IMR-90 (cell line): ENCODE results near the gene TP53BP2. TPM values are rescaled to one million over a fixed set of nuclear protein-coding genes. Genes with fewer than 3 reads are reported as not detected.

ENCODE experiments used
- ATAC-seq: fragments of 200-7000 bp; cut with Tn5 transposase; 2 replicates; pipeline ENCODE4 v1.9.1; 2020; ENCODE audit warnings: low read depth, mild to moderate bottlenecking, moderate library complexity
- Bru-seq: library from RNA; stranded (reverse); fragments of 400-500 nt; gene quantifications from one replicate; lab custom pipeline; 2021; lab: Mats Ljungman, UMichigan
- BruChase-seq, 2 experiments: library from RNA; stranded (reverse); fragments of 400-500 nt; gene quantifications; one replicate each; lab custom pipeline; 2021; lab: Mats Ljungman, UMichigan
- BruUV-seq: library from RNA; stranded (reverse); fragments of 400-500 nt; replicated peaks from 2 replicates; lab custom pipeline; 2021; lab: Mats Ljungman, UMichigan
- CTCF ChIA-PET: fragments of 300-600 bp; formaldehyde crosslinking; extraction: SDS; loops from one replicate; lab custom pipeline; 2021; ENCODE audit warnings: antibody characterized with exemption; lab: Yijun Ruan, JAX
- POLR2A ChIA-PET: fragments of 300-600 bp; sonication (Branson Sonifier 250); formaldehyde crosslinking; loops from one replicate; lab custom pipeline; 2022; ENCODE audit warnings: antibody characterized with exemption; ENCODE audit not compliant: unreplicated experiment; lab: Charles Lee
- DNase-seq: peaks from one replicate; pipeline ENCODE4 v3.0.0; 2013
- H2AFZ ChIP-seq: replicated peaks from 2 replicates; pipeline ENCODE3; 2013; ENCODE audit warnings: low read length, mild to moderate bottlenecking; ENCODE audit not compliant: poor library complexity
- H2AK5ac ChIP-seq: 2 replicates; pipeline ENCODE4 v1.6.1; 2013; ENCODE audit warnings: low read depth, low read length, inconsistent platforms
- H2AK9ac ChIP-seq: replicated peaks from 2 replicates; pipeline ENCODE3; 2013; ENCODE audit warnings: mild to moderate bottlenecking, low read depth, low read length, moderate library complexity; ENCODE audit not compliant: poor library complexity
- H2BK120ac ChIP-seq: 2 replicates; pipeline ENCODE4 v1.6.1; 2013; ENCODE audit warnings: low read depth, low read length, inconsistent platforms
- H2BK15ac ChIP-seq: 3 replicates; pipeline ENCODE4 v1.6.1; 2013; ENCODE audit warnings: low read depth, low read length, inconsistent platforms
- H2BK20ac ChIP-seq: 2 replicates; pipeline ENCODE4 v1.6.1; 2013; ENCODE audit warnings: low read depth, mild to moderate bottlenecking, inconsistent platforms, low read length, moderate library complexity
- H2BK5ac ChIP-seq: 2 replicates; pipeline ENCODE4 v1.6.1; 2013; ENCODE audit warnings: mild to moderate bottlenecking, low read depth, low read length, inconsistent platforms; ENCODE audit not compliant: poor library complexity, severe bottlenecking
- H3K14ac ChIP-seq: replicated peaks from 2 replicates; pipeline ENCODE4 v1.6.1; 2013; ENCODE audit warnings: low read depth, low read length, inconsistent platforms
- H3K18ac ChIP-seq: 2 replicates; pipeline ENCODE4 v1.6.1; 2013; ENCODE audit warnings: low read depth, low read length, control low read depth
- H3K23ac ChIP-seq: 2 replicates; pipeline ENCODE4 v1.6.1; 2013; ENCODE audit warnings: low read depth, low read length, inconsistent platforms
- H3K27ac ChIP-seq: 2 replicates; pipeline ENCODE4 v1.5.1; 2013; ENCODE audit warnings: mild to moderate bottlenecking, control low read depth, low read length; ENCODE audit not compliant: insufficient read depth
- H3K27me3 ChIP-seq: 2 replicates; pipeline ENCODE4 v1.6.1; 2013; ENCODE audit warnings: low read length; ENCODE audit not compliant: control insufficient read depth, insufficient read depth
- H3K36me3 ChIP-seq: 2 replicates; pipeline ENCODE4 v1.6.1; 2013; ENCODE audit warnings: low read length, mixed read lengths; ENCODE audit not compliant: control insufficient read depth, insufficient read depth
- H3K4ac ChIP-seq: 2 replicates; pipeline ENCODE4 v1.6.1; 2013; ENCODE audit warnings: low read depth, low read length, inconsistent platforms
- H3K4me1 ChIP-seq: 2 replicates; pipeline ENCODE4 v1.6.1; 2013; ENCODE audit warnings: low read length, mixed read lengths; ENCODE audit not compliant: control insufficient read depth, insufficient read depth
- H3K4me2 ChIP-seq: 2 replicates; pipeline ENCODE4 v1.6.1; 2013; ENCODE audit warnings: low read depth, mild to moderate bottlenecking, control low read depth, low read length, moderate library complexity
- H3K4me3 ChIP-seq: 2 replicates; pipeline ENCODE4 v1.5.1; 2013; ENCODE audit warnings: low read depth, mild to moderate bottlenecking, control low read depth, low read length, moderate library complexity; ENCODE audit not compliant: insufficient read depth
- H3K56ac ChIP-seq: 2 replicates; pipeline ENCODE4 v1.6.1; 2013; ENCODE audit warnings: low read length, inconsistent platforms; ENCODE audit not compliant: insufficient read depth; ENCODE audit errors: extremely low read depth
- H3K79me1 ChIP-seq, 2 experiments: 2 replicates each; pipeline ENCODE4 v1.6.1; 2013; ENCODE audit warnings: low read length in 2 of 2, inconsistent platforms in 1 of 2, low read depth in 1 of 2
- H3K9ac ChIP-seq: 2 replicates; pipeline ENCODE4 v1.6.1; 2013; ENCODE audit warnings: low read depth, low read length, control low read depth
- H3K9me1 ChIP-seq: 2 replicates; pipeline ENCODE4 v1.6.1; 2013; ENCODE audit warnings: low read length, inconsistent platforms; ENCODE audit not compliant: insufficient read depth
- H3K9me3 ChIP-seq: 2 replicates; pipeline ENCODE4 v1.6.1; 2013; ENCODE audit warnings: low read length; ENCODE audit not compliant: control insufficient read depth, insufficient read depth
- H4K20me1 ChIP-seq: 2 replicates; pipeline ENCODE4 v1.6.1; 2013; ENCODE audit warnings: low read length, inconsistent platforms; ENCODE audit not compliant: insufficient read depth
- H4K5ac ChIP-seq: 2 replicates; pipeline ENCODE4 v1.6.1; 2013; ENCODE audit warnings: mild to moderate bottlenecking, low read depth, low read length, control low read depth
- H4K8ac ChIP-seq, 2 experiments: 2 replicates each; pipeline ENCODE4 v1.6.1; 2013; ENCODE audit warnings: low read depth in 2 of 2, low read length in 2 of 2, control low read depth in 1 of 2, inconsistent platforms in 1 of 2
- H4K91ac ChIP-seq: 2 replicates; pipeline ENCODE4 v1.6.1; 2013; ENCODE audit warnings: low read depth, low read length, inconsistent platforms; ENCODE audit not compliant: insufficient read depth
- BHLHE40 ChIP-seq: fragments of 150-350 bp; IDR thresholded peaks from 2 replicates; pipeline ENCODE4 v1.6.1; 2016; ENCODE audit warnings: mild to moderate bottlenecking, low read depth, low read length
- CHD1 ChIP-seq: IDR thresholded peaks from 2 replicates; pipeline ENCODE4 v1.6.1; 2012; ENCODE audit warnings: low read depth, low read length, improper control_type of control experiment
- MXI1 ChIP-seq: IDR thresholded peaks from 2 replicates; pipeline ENCODE4 v1.6.1; 2012; ENCODE audit warnings: low read depth, mild to moderate bottlenecking, low read length, moderate library complexity, borderline replicate concordance
- NFE2L2 ChIP-seq: fragments of 150-350 bp; IDR thresholded peaks from 2 replicates; pipeline ENCODE4 v1.6.1; 2016; ENCODE audit warnings: low read depth, mild to moderate bottlenecking, low read length
- POLR2A ChIP-seq: IDR thresholded peaks from 2 replicates; pipeline ENCODE4 v1.6.1; 2012; ENCODE audit warnings: mild to moderate bottlenecking, low read depth, low read length
- RAD21 ChIP-seq: IDR thresholded peaks from 2 replicates; pipeline ENCODE4 v1.6.1; 2012; ENCODE audit warnings: low read length, improper control_type of control experiment
- RCOR1 ChIP-seq: IDR thresholded peaks from 2 replicates; pipeline ENCODE4 v1.6.1; 2012; ENCODE audit warnings: mild to moderate bottlenecking, low read length, improper control_type of control experiment; ENCODE audit not compliant: insufficient replicate concordance
- RFX5 ChIP-seq: IDR thresholded peaks from 2 replicates; pipeline ENCODE4 v1.8.0; 2012; ENCODE audit warnings: low read depth, mild to moderate bottlenecking, low read length, moderate library complexity
- WGBS, 2 experiments: methylation state at CpG; one replicate each; pipeline versions ENCODE4 v1.1.5 to v1.1.7; 2013; ENCODE audit warnings: missing lambda C conversion rate in 2 of 2; ENCODE audit not compliant: insufficient read length in 1 of 2; ENCODE audit errors: extremely low coverage in 2 of 2; 5-methylcytosine and 5-hydroxymethylcytosine counted together
- dilution Hi-C: fragments of 300-500 bp; cut with HindIII; formaldehyde crosslinking; loops from one replicate; pipeline ENCODE4 v1.14.3; 2018; ENCODE audit warnings: low sequenced_read_pairs; ENCODE audit not compliant: unreplicated experiment
- in situ Hi-C: fragments of 300-500 bp; cut with MboI; formaldehyde crosslinking; loops from 3 replicates; pipeline ENCODE4 v1.14.3; 2019; ENCODE audit warnings: low sequenced_read_pairs, inconsistent platforms, mixed read lengths
- intact Hi-C: fragments of 100-400 bp; cut with micrococcal nuclease; formaldehyde crosslinking; loops from 2 replicates; pipeline ENCODE4 v1.10.0; 2022
- long read RNA-seq: library from polyadenylated mRNA; unstranded; transcript quantifications from one replicate; pipeline ENCODE4 v2.0.0, GENCODE V29; 2021; ENCODE audit not compliant: unreplicated experiment
- polyA plus RNA-seq, 3 experiments: library from polyadenylated mRNA; depleted of rRNA; stranded (reverse); fragments of >200 nt; gene quantifications; 2 replicates each; pipeline ENCODE4 v1.2.3, GENCODE V29; 2012; ENCODE audit warnings: low replicate concordance in 1 of 3
- total RNA-seq: library from RNA; depleted of rRNA; stranded (reverse); fragments of >200 nt; gene quantifications from 2 replicates; pipeline ENCODE4 v1.2.3, GENCODE V29; 2012; rRNA removed
- TF ChIP-seq, protein P1 (sequence below): fragments of 150-350 bp; IDR thresholded peaks from 2 replicates; pipeline ENCODE4 v1.6.1; 2016; ENCODE audit warnings: low read depth, mild to moderate bottlenecking, low read length, moderate library complexity, borderline replicate concordance

Gene TP53BP2, protein sequence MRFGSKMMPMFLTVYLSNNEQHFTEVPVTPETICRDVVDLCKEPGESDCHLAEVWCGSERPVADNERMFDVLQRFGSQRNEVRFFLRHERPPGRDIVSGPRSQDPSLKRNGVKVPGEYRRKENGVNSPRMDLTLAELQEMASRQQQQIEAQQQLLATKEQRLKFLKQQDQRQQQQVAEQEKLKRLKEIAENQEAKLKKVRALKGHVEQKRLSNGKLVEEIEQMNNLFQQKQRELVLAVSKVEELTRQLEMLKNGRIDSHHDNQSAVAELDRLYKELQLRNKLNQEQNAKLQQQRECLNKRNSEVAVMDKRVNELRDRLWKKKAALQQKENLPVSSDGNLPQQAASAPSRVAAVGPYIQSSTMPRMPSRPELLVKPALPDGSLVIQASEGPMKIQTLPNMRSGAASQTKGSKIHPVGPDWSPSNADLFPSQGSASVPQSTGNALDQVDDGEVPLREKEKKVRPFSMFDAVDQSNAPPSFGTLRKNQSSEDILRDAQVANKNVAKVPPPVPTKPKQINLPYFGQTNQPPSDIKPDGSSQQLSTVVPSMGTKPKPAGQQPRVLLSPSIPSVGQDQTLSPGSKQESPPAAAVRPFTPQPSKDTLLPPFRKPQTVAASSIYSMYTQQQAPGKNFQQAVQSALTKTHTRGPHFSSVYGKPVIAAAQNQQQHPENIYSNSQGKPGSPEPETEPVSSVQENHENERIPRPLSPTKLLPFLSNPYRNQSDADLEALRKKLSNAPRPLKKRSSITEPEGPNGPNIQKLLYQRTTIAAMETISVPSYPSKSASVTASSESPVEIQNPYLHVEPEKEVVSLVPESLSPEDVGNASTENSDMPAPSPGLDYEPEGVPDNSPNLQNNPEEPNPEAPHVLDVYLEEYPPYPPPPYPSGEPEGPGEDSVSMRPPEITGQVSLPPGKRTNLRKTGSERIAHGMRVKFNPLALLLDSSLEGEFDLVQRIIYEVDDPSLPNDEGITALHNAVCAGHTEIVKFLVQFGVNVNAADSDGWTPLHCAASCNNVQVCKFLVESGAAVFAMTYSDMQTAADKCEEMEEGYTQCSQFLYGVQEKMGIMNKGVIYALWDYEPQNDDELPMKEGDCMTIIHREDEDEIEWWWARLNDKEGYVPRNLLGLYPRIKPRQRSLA
- total RNA-seq: 35.0 and 35.8 TPM in 2 replicates
- 19.2 and 19.9 TPM in 2 replicates for polyA plus RNA-seq (2012; rRNA removed)
- 9.9 and 11.5 TPM in 2 replicates for polyA plus RNA-seq (2012; cell fraction: cytosol; rRNA removed)
- 10.3 and 34.6 TPM in 2 replicates for polyA plus RNA-seq (2012; cell fraction: nucleus; rRNA removed; ENCODE audit: low replicate concordance)
- Bru-seq, nascent RNA: percentile 91 among the genes with signal in this experiment
- percentile 72 among the genes with signal in this experiment for BruChase-seq, experiment 1, labeled RNA remaining after a 6-hour chase
- BruChase-seq, experiment 2, labeled RNA remaining after a 2-hour chase: percentile 76 among the genes with signal in this experiment
- long read RNA-seq, full-length matches to known transcripts: 7 of 22 reads
- long read RNA-seq, partial matches to known transcripts: 12 of 22 reads
- long read RNA-seq, other reads (novel, unspliced or antisense): 3 of 22 reads

DNA sequence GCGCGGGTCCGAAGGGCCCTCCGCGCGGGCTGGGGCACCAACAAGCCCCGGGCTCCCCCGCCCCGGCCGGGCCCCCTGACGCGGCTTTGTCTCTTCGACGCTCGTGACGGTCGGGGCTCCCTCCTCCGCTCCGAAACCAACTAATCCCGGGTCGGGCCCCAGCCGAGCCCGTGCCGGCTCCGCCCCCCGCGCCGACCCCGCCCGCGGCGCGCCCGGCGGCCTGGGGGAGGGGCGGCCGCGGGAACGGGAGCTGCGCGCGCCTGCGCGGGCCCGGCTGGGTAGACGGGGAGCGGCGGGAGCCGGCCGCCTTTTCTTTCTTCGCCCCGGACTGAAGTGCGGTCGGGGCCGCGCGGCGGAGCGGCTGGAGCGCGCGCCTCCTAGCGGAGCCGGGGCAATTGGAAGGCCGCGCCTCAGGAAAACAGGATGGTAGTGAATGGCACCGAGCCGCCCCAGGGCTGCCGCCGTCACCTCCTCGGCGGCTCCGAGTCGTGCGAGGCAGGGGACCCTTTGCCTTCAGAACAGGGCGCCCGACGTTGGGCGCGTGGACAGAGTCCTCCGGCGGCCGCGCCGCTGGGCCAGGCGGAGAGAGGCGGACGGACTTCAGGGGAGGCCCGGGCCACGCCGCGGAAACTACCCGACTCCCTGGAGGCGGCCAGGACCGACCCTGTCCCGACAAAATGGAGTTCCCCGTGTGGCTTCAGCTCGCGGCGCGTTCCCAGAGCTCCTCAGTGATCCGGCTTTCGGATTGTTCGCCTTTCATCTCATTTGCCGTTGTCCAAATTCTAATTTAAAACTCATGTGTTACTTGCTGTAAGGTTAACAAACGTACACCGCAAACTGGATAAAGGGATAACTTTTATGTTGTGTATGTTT lies at the start of gene TP53BP2:
TP53BP2 (minus strand) TSS at position 138 of the 873 bp plus-strand sequence. CDS start 267 bp downstream, outside the sequence.
- BruUV-seq: no TSS peak
- peaks cover 26% of the 10 kb centered on the region; the same call in 1 of the 2 replicates for H4K20me1 ChIP-seq
- peak within 1 kb of the TSS; percentile 96 for H3K56ac ChIP-seq
- peak within 1 kb of the TSS; percentile 61; the same call in 1 of the 3 replicates for H2BK15ac ChIP-seq
- H3K9me3 ChIP-seq: no peaks in the 10 kb centered on the region
- H4K91ac ChIP-seq: peak within 1 kb of the TSS; percentile 96
- peak within 1 kb of the TSS; percentile 26; the same call in 1 of the 2 replicates for H2BK20ac ChIP-seq
- CTCF ChIA-PET: interaction anchor here (0.5 to 1.2 kb wide), 4 partner anchors 21 to 139 kb away, joined by 3 to 4 read pairs (median 3); no protein-coding TSS in a partner anchor
- H3K27me3 ChIP-seq: no peaks in the 10 kb centered on the region
- H3K4me3 ChIP-seq: peak within 1 kb of the TSS; percentile 93
- H3K9me1 ChIP-seq: 0 out of 2 replicates have a peak, but pooled peaks cover 2% of the 10 kb centered on the region
- peak within 1 kb of the TSS; percentile 92 for H2BK120ac ChIP-seq
- peak within 1 kb of the TSS; percentile 97 for H2AK9ac ChIP-seq
- peak within 1 kb of the TSS; percentile 87 for H3K18ac ChIP-seq
- H3K14ac ChIP-seq: peak within 1 kb of the TSS; percentile 97
- in situ Hi-C loops (no loop called here), intact Hi-C loops (loop anchor here (2.0 to 5.0 kb wide), 3 partner anchors 35 to 145 kb away; no protein-coding TSS in a partner anchor), dilution Hi-C loops (no loop called here)
- H2AK5ac ChIP-seq: peak within 1 kb of the TSS; percentile 45
- H3K36me3 ChIP-seq: no peaks in the 10 kb centered on the region
- H3K4me1 ChIP-seq: peaks cover 3% of the 10 kb centered on the region
- peak within 1 kb of the TSS; percentile 76 for H4K5ac ChIP-seq
- H4K8ac ChIP-seq: peak within 1 kb of the TSS; percentile 89 to 90
- peak within 1 kb of the TSS; percentile 89 for H3K9ac ChIP-seq
- 1% methylated on average over 47 of the region's 107 CpGs; no CpG with 5 or more reads in 1 of the 2 experiments for WGBS, 2 experiments
- H3K79me1 ChIP-seq: peaks cover 4 to 29% of the 10 kb centered on the region in 2 experiments; a peak in 2 of 4 replicates
- H3K4ac ChIP-seq: peak within 1 kb of the TSS; percentile 98
- H2BK5ac ChIP-seq: peak within 1 kb of the TSS; percentile 99
- peak within 1 kb of the TSS; percentile 95 for H3K23ac ChIP-seq
- ATAC-seq (peak; percentile 95), DNase-seq (peak; percentile 87)
- H2AFZ ChIP-seq: peak within 1 kb of the TSS; percentile 99
- H3K27ac ChIP-seq: peak within 1 kb of the TSS; percentile 98
- H3K4me2 ChIP-seq: peak within 1 kb of the TSS; percentile 92
- POLR2A ChIA-PET: no interaction called here
- TF ChIP-seq RAD21 (peak; percentile 64), RCOR1 (no peak), BHLHE40 (peak; percentile 69; the same call in 1 of the 2 replicates), MXI1 (no peak), CHD1 (no peak), RFX5 (no peak), POLR2A (peak; percentile 86), NFE2L2 (no peak)
- TF ChIP-seq, protein P1, sequence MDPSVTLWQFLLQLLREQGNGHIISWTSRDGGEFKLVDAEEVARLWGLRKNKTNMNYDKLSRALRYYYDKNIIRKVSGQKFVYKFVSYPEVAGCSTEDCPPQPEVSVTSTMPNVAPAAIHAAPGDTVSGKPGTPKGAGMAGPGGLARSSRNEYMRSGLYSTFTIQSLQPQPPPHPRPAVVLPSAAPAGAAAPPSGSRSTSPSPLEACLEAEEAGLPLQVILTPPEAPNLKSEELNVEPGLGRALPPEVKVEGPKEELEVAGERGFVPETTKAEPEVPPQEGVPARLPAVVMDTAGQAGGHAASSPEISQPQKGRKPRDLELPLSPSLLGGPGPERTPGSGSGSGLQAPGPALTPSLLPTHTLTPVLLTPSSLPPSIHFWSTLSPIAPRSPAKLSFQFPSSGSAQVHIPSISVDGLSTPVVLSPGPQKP: no peak
